ENCODE results near the gene HS3ST3A1.
A peak's percentile ranks its signal among the peaks of the same experiment; 100 is the strongest.

Gene HS3ST3A1

DNA sequence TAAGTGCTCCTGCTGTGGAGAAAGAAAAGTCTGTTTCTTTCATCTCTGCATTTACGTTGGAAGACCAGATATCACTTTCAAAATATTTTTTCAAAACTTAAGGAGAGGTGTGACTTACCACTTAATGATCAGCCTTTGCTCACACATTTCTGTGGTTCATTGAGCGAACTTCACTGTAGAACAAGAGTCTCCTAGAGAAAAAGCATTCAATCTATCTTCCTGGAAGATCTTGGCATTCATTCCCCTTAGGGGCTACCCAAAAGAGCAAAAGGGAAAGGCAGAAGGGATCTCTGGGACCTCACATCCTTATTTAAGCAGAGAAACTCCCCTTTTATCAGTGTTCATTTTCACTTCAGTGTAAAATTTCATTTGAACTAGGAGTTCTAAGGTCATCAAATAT lies 61.2 kb downstream of the HS3ST3A1 start:
- DNase-seq = no peak

- DNase-seq = no peak
Measured at GRCh38 chr17:13539421-13539820, 62.3 kb downstream of the HS3ST3A1 start.

- DNase-seq = no peak
Measured at GRCh38 chr17:13538841-13539411, 62.8 kb downstream of the HS3ST3A1 start.

GRCh38 chr17:13537871-13538643 lies 63.7 kb downstream of the HS3ST3A1 start:
- no peak for DNase-seq

DNA sequence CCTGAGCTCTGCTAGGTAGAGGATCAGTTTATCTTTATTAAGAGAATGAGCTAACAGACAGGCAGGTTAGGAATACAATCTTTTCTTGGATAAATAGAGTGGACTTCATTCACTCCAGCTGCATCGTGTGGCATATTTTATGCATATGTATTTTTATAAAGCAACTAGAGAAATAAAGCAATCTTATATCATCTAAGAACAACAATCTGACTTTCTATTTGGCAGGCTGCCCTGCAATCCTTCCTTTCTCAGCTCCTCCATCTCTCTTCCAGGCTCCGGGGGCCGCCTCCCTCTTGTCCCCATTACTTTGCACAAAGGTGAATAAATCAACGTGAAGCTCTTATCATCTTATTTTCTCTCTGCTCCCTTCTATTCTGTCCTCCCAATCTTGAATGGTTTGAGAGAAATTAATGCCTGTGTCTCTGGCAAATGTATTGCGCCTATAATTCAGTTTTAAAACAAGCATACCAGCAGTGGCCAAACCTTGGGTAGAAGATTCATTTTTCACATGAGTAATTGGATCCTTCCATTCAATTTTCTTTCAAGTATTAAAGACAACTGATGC lies 64.5 kb downstream of the HS3ST3A1 start:
- no peak for DNase-seq

DNA sequence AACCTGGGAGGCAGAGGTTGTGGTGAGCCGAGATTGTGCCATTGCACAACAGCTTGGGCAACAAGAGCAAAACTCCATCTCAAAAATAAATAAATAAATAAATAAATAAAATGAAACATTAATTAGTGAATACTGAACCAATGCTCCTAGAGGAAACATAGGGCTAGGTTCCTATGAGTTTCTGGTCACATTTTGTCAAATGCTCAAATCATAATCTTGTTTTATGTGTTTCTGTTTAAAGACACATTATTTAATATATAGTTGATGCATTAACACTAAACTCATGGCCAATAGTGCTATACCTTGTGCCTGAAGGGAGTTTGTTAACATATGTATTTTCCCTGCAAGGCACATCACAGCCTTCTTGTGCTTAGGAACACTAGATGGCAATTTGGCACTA lies 66.8 kb downstream of the HS3ST3A1 start:
- no peak for DNase-seq

GRCh38 chr17:13531721-13532120 lies 70.0 kb downstream of the HS3ST3A1 start:
- no peak for DNase-seq

DNA sequence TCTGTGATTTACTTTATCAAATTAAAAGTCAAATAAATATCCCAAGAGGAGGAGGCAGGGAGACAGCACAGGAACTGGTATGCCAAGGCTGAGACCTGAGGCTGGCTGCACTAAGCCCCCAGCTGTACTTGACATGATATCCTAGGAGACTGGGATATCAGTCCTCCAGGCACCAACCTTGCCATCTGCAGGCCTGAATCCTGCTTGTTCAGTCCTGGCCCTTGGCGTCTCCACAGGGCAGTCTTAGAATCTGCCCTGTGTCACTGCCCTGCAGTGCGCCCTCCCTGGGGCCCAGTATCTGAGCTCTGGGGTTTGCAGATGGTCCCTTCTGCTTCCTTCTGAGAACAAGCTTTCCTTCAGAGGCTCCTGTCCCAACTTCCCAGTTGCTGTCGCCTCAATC lies 75.9 kb downstream of the HS3ST3A1 start:
- DNase-seq = no peak

- DNase-seq = no peak
Measured at GRCh38 chr17:13523164-13523563, 78.6 kb downstream of the HS3ST3A1 start.

DNA sequence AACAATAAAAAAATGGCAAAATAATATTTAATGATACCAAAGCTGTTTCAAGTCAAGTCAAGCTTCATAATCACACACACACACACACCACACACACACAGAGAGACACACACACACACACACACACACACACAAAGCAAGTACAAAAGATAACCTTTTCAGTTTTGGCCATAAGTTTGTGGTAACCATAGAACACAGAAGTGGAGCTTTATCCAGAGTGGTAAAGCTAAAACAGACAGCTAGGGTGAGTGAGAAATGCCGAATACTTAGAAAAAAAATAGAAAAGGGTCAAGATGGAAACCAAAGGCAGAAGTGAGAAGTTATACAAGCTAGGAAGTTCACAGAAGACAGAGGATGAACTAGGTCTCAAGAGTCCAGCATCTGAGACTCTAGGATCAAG lies 79.0 kb downstream of the HS3ST3A1 start:
- DNase-seq = no peak

DNA sequence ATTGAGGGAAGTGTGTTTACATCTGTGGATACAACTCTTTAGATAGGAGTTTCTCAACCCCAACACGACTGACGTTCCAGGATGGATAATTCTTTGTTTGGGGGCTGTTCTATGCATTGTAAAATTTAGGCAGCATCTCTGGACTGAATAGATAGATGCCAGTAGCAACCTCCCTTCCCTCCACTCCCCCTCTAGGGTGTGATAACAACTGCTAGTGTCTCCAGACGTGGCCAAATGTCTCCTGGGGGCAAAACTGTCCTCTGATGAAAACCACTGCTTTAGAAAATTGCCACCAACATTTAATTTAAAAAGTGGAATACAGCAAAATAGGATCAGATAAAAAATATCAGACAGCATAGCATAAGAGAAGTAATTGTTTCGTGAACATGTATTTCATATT lies 79.9 kb downstream of the HS3ST3A1 start:
- no peak for DNase-seq

DNA sequence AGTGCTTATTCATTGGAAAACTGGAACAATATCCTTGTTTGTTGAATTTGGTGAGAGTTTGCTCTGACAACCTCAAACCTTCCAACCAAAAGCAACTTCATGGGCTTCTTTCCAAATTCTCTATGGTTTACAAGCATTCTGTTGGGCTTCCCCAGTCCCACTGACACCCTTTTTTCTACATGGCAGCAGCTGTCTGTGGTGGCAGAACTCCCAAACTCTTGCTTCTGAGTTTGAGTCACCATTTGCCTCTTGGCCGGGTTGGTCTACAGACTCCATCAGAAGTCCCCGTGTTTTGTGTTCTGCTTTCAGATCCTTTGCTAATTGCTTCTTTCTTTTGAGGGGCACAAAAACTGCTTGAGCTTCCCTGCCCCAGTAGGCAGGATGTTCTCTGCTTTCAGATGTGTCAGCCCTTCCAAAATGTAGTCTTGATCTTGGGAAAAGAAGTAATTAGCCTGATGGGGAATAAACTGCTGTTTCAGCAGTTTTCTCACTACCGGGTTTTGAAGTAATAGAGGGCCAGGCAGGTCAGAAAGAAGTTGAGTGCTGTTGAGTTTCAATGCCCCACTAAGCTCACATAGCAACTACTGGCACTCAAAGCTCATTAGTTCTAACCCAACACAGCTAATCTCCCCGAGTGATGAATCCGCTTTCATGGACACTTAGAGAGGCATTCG lies 80.7 kb downstream of the HS3ST3A1 start:
- peak in 18 of 58 donors; percentile 0 to 68 (median 14) for DNase-seq

DNA sequence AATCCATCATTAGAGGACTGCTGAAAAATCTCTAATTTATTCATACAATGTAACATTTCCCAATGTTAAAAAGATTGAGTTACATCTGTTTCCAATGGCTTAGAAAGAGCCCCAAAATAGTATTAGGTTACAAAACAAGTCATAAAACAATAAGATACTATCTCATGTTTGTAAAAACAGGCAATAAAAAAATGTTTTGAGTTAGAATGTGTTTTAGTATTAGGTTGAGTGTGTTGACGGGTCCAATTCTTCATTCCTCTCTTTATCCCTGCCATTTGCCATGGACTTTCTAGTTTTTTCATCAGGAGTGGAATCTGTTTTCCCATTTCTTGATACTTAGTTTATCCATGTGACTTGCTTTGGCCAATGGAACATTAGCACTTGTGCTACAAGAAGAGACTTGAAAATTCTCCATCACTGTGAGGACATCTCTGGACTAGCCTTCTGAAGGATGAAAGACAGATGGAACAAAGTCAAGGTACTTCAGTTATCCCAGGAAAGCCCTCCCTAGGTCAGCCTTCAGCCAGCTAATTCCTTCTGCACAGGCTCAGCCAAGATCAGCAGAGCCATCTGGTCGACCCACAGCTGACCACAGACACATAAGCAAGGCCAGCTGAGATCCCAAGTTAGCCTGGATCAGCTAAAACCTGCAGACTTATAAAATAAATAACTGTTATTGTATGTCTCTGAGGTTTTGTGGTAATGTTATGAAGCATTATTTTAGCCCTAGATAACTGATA lies 83.3 kb downstream of the HS3ST3A1 start:
- no peak for DNase-seq

GRCh38 chr17:13513039-13513405 lies 88.7 kb downstream of the HS3ST3A1 start:
- DNase-seq = no peak

DNA sequence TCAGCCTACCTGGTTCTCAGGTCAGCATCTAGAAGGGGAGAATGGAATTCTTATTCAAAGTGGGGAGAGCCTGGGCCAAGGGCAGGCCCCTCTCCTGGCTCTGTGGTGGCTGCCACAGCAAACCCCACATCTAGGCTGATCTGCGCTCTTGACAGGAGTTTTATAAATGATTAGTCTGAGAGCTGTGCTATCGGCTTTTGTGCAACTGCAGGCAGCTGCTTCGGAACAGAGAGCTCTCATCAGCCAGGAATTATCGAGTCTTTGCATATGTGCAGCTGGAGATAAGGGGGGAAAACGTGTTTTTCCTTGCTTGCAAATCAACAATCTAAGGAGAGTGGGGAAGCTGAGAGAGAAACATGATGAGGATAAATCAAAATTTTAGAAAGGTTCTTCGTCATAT lies 91.7 kb downstream of the HS3ST3A1 start:
- peak in 4 of 58 donors; percentile 1 to 5 (median 2) for DNase-seq

- no peak for DNase-seq
Measured at GRCh38 chr17:13509527-13509926, 92.2 kb downstream of the HS3ST3A1 start.

DNA sequence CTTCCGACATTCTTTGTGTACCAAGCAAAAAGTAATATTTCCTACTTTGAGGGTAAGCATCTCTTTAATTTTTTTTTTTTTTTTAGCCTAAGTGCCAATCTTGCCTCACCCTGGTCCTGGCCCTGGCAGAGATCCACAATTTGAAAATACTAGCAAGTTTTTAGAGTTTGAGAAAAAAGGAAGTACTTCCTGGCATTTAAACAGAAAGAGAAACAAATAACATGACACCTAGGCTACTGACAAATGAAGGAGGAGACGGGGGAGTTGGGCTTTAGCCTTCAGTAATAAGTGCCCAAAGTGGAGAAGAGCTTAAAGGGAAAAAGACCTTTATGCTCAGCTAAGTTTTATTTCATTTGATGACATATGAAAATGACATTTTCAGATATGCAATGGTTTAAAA lies 92.8 kb downstream of the HS3ST3A1 start:
- DNase-seq = no peak

- DNase-seq = no peak
Measured at GRCh38 chr17:13503526-13503925, 98.2 kb downstream of the HS3ST3A1 start.

DNA sequence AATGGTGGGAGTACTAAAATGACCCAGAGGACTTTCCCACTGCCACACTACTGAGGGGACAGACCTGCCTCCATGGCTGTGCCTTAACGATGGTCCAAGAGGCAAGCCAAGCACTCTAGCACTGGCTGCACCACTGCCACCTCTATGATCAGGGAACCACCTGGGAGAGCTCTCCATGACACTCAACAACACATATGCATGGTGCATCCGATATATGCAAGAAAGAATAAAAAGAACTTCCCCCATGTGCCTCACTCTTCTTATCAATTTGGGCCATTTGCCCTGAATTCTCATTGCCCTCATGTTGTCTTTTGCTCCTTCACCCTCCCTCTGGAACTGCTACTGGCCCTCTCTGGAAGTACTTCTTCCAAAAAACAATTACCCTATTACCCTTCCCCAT lies 99.5 kb downstream of the HS3ST3A1 start:
- no peak for DNase-seq

GRCh38 chr17:13500947-13501346 lies 100.8 kb downstream of the HS3ST3A1 start:
- DNase-seq = no peak

GRCh38 chr17:13498184-13498583 lies 103.5 kb downstream of the HS3ST3A1 start:
- no peak for DNase-seq

Data from anterior cingulate cortex (tissue), 58 donors.